AG04449 (cell line): Measurements from ENCODE around the gene VWA2.
A peak's percentile ranks its signal among the peaks of the same experiment; 100 is the strongest.

ENCODE experiments used
- CTCF ChIA-PET: fragments of 350-600 bp; formaldehyde crosslinking; extraction: SDS; loops from one replicate; lab custom pipeline; 2021; ENCODE audit warnings: antibody characterized with exemption; lab: Yijun Ruan, JAX
- POLR2A ChIA-PET: fragments of 400-600, 350-600 bp; formaldehyde crosslinking; extraction: SDS; loops from one replicate; lab custom pipeline; 2020; ENCODE audit warnings: antibody characterized with exemption, inconsistent platforms; lab: Yijun Ruan, JAX
- DNase-seq: peaks from one replicate; pipeline ENCODE4 v3.0.0-alpha.2; 2010; ENCODE audit warnings: low read depth, low spot score
- H3K4me3 ChIP-seq: 2 replicates; pipeline ENCODE4 v1.5.1; 2011; ENCODE audit warnings: low read depth, mild to moderate bottlenecking, control low read depth, low read length
- CTCF ChIP-seq: IDR thresholded peaks from one replicate; pipeline ENCODE4 v1.5.1; 2011; ENCODE audit warnings: mild to moderate bottlenecking, moderate library complexity, low read length, control low read depth, inconsistent platforms; ENCODE audit not compliant: insufficient read depth; ENCODE audit errors: missing control alignments

The VWA2 gene

DNA sequence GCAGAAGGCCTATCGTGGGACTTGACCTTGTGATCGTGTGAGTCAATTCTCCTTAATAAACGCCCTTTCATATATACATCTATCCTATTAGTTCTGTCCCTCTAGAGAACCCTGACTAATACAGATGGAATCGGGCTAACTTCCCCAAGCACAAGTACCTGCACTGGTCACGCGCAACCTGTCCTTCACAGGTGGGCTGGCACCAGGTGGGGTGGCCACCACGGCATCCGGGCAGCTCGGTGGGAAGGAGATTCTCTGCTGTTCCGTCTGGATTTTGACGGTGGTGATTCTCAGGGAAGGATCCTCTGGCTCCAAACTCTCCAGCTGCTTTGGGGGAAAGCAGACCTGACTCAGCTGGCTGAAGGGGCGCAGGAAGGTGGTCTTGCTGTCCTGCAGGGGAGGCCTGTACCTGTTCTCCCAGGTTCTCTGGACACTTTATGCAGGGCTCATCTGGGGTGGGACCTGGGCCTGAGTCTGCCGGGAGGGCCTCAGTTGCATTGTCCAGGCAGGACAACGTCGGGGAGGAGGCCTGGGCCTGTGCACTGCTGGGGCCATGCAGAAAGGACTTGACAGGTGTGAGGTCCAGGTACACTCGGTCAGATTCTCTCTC lies 61.1 kb downstream of the VWA2 start:
- no peak for TF ChIP-seq CTCF
- ChIA-PET CTCF (no interaction called here), POLR2A (no interaction called here)
- DNase-seq = no peak
- no peak overlapping the region for H3K4me3 ChIP-seq

DNA sequence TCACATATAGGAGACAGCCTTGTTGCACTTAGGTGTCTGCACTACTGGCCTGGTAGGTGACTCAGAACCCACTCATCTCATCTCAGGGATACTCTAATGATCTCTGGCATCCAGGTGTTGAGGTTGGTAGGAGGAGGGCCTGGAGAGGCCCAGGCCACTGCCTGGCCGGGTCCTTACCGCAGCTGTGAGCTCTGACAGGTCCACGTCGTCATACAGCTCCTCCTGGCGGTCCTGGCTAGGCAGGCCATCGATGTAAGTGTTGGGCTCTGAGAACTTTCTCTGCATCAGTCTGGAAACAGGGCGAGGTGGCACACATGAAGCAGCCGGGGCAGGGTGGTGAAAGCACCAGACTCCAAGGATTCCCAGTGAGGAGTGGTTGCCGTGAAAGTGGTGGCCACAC lies 62.1 kb downstream of the VWA2 start:
- no peak overlapping the region for H3K4me3 ChIP-seq
- DNase-seq = no peak
- no peak for TF ChIP-seq CTCF
- CTCF ChIA-PET = no interaction called here
- POLR2A ChIA-PET = no interaction called here

DNA sequence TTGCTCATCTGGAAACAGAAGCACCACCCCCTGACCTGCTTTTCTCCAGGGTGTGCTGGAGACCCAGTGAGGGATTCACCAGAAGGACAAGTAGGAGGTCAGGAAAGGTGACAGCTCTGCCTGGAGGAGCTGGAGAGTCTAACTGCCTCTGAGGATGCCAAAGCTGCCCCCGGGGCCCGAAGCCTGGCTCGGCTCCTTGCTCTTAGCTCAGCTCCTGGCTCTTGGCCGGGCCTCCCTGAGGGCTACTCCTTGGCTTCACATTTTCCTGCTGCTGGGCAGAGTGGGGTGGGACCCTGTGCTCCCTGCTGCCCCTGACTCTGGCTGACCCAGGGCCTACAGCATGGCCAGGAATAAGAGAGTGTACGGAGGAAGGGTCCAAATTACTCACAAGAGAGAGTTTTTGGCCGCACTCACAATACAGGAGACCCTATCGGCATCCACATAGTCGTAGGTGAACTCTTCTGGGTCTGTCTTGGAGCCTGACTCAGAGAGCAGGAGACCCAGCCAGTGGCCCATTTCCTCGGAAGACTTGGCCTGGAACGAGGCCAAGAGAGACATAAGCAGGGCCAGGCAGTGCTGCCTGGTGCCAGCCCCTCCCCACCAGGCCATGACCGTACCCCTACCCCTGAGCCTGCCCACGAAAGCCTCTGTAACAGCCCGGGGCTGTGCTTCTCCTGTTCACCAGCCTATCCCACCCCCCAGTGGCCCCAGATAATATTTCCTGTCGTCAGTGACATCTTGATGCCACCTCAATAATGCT lies 63.1 kb downstream of the VWA2 start:
- DNase-seq = no peak
- ChIA-PET POLR2A (no interaction called here), CTCF (interaction anchor here (0.6 to 3.3 kb wide), 9 partner anchors 10 to 483 kb away, joined by 3 to 47 read pairs (median 10); no protein-coding TSS in a partner anchor)
- TF ChIP-seq CTCF = no peak
- no peak overlapping the region for H3K4me3 ChIP-seq

GRCh38 chr10:114303556-114303955 lies 64.5 kb downstream of the VWA2 start:
- ChIA-PET POLR2A (no interaction called here), CTCF (interaction anchor here (0.6 to 3.3 kb wide), 54 partner anchors 12 to 833 kb away, joined by 3 to 47 read pairs (median 6); no protein-coding TSS in a partner anchor)
- no peak overlapping the region for H3K4me3 ChIP-seq
- no peak for DNase-seq
- TF ChIP-seq CTCF = no peak

DNA sequence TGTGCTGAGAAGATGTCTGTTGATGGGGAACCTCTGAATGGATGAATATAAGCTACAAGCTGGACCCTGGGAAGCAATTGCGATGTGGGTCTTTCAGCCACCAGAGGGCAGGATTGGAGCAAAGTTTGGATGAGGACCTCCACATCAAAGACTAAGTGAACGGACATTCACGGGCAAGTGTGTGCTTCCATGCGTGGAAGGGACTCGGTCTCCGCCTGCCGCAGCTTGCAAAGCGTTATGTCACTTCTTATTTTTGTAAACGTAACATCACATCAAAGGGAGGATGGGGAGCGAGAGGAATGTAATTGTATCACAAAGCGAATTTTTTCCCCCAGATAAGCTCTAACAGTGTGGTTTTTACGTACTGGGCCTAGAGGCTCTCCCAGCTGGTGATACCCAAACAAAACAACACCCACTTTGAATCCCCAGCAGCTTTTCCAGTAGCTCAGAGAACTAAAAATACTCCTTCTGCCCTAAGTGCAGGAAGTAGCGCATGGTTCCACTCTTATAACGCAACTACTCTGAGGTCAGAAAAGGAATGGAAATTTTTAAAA lies 65.0 kb downstream of the VWA2 start:
- ChIA-PET CTCF (interaction anchor here (0.5 to 3.3 kb wide), 59 partner anchors 8 to 832 kb away, joined by 3 to 47 read pairs (median 5); no protein-coding TSS in a partner anchor), POLR2A (interaction anchor here (0.6 kb wide), 1 partner anchor 33 kb away, joined by 3 read pairs; no protein-coding TSS in a partner anchor)
- peak overlapping the region; percentile 45 for H3K4me3 ChIP-seq
- TF ChIP-seq CTCF = peak; percentile 82
- DNase-seq = peak; percentile 67
